Activated B cell treated with CpG ODN at 0.5 μM for 24 hours (primary cell): Measurements from ENCODE around the gene MYLIP. TPM values are rescaled to one million over a fixed set of nuclear protein-coding genes. Genes with fewer than 3 reads are reported as not detected.

Source experiments
- ATAC-seq: fragments of 200-7000 bp; cut with Tn5 transposase; one replicate; pipeline ENCODE4 v1.10.0; 2021; ENCODE audit warnings: low read depth, mild to moderate bottlenecking, moderate library complexity
- CTCF ChIA-PET: fragments of 350-600 bp; sonication (Branson Sonifier 250); formaldehyde crosslinking; loops from one replicate; lab custom pipeline; 2021; ENCODE audit warnings: antibody characterized with exemption; lab: Charles Lee
- POLR2A ChIA-PET: fragments of 350-600 bp; sonication (Branson Sonifier 250); formaldehyde crosslinking; loops from one replicate; lab custom pipeline; 2021; ENCODE audit warnings: antibody characterized with exemption; lab: Charles Lee
- DNase-seq: peaks from one replicate; pipeline ENCODE4 v3.0.0; 2022
- H3K27ac Mint-ChIP-seq: one replicate; pipeline ENCODE4 v1.8.0; 2020; ENCODE audit warnings: mixed read lengths
- H3K27me3 Mint-ChIP-seq: one replicate; pipeline ENCODE4 v1.8.0; 2021; ENCODE audit warnings: mixed read lengths
- H3K36me3 Mint-ChIP-seq: one replicate; pipeline ENCODE4 v1.8.0; 2021; ENCODE audit warnings: low read depth, mixed read lengths
- H3K4me1 Mint-ChIP-seq: one replicate; pipeline ENCODE4 v1.8.0; 2021; ENCODE audit warnings: mixed read lengths
- H3K4me3 Mint-ChIP-seq: one replicate; pipeline ENCODE4 v1.8.0; 2020; ENCODE audit warnings: mild to moderate bottlenecking, mixed read lengths
- H3K9me3 Mint-ChIP-seq: one replicate; pipeline ENCODE4 v1.8.0; 2020; ENCODE audit warnings: mixed read lengths
- CTCF ChIP-seq: fragments of 200-600 bp; IDR thresholded peaks from one replicate; pipeline ENCODE4 v1.8.0; 2022; ENCODE audit warnings: antibody characterized with exemption, mild to moderate bottlenecking
- intact Hi-C: fragments of 100-400 bp; cut with micrococcal nuclease; formaldehyde crosslinking; loops from one replicate; pipeline ENCODE4 v1.15.1; 2024
- total RNA-seq: library from RNA; stranded (reverse); gene quantifications from 2 replicates; pipeline ENCODE4 v1.2.3, GENCODE V29; 2022

MYLIP gene
- total RNA-seq, 1 donor from 2014 or later: 10.3 TPM

GRCh38 chr6:16150098-16150497, 21.2 kb downstream of the MYLIP start:
- no peak for TF ChIP-seq CTCF
- no peak for ATAC-seq
- peaks cover under 1% of the 10 kb centered on the region for H3K9me3 Mint-ChIP-seq
- ChIA-PET CTCF (no interaction called here), POLR2A (no interaction called here)
- H3K27me3 Mint-ChIP-seq: no peaks in the 10 kb centered on the region
- H3K36me3 Mint-ChIP-seq: peaks cover 80% of the 10 kb centered on the region
- no peak overlapping the region for H3K27ac Mint-ChIP-seq
- H3K4me1 Mint-ChIP-seq: no peaks in the 10 kb centered on the region
- intact Hi-C loops: no loop called here
- no peak for DNase-seq
- H3K4me3 Mint-ChIP-seq: no peak overlapping the region

- ChIA-PET POLR2A (no interaction called here), CTCF (no interaction called here)
- Mint-ChIP-seq H3K36me3 (peaks cover 64% of the 10 kb centered on the region), H3K4me1 (no peaks in the 10 kb centered on the region), H3K27me3 (no peaks in the 10 kb centered on the region), H3K9me3 (peaks cover 4% of the 10 kb centered on the region), H3K4me3 (no peak overlapping the region), H3K27ac (no peak overlapping the region)
- DNase-seq (no peak), ATAC-seq (no peak)
- intact Hi-C loops: no loop called here
- no peak for TF ChIP-seq CTCF
Observed at GRCh38 chr6:16153211-16153820, 24.4 kb downstream of the MYLIP start.

- peaks cover 4% of the 10 kb centered on the region for H3K9me3 Mint-ChIP-seq
- no peak for DNase-seq
- ChIA-PET POLR2A (no interaction called here), CTCF (no interaction called here)
- peaks cover 50% of the 10 kb centered on the region for H3K36me3 Mint-ChIP-seq
- H3K27ac Mint-ChIP-seq: no peak overlapping the region
- H3K4me1 Mint-ChIP-seq: no peaks in the 10 kb centered on the region
- H3K27me3 Mint-ChIP-seq: no peaks in the 10 kb centered on the region
- TF ChIP-seq CTCF: no peak
- intact Hi-C loops: no loop called here
- ATAC-seq: no peak
- no peak overlapping the region for H3K4me3 Mint-ChIP-seq
Observed at GRCh38 chr6:16154904-16155303, 26.0 kb downstream of the MYLIP start.

- H3K4me1 Mint-ChIP-seq: no peaks in the 10 kb centered on the region
- H3K27me3 Mint-ChIP-seq: no peaks in the 10 kb centered on the region
- H3K36me3 Mint-ChIP-seq: peaks cover 29% of the 10 kb centered on the region
- CTCF ChIA-PET: no interaction called here
- POLR2A ChIA-PET: no interaction called here
- TF ChIP-seq CTCF: no peak
- DNase-seq (no peak), ATAC-seq (no peak)
- intact Hi-C loops: no loop called here
- peaks cover 4% of the 10 kb centered on the region for H3K9me3 Mint-ChIP-seq
- H3K4me3 Mint-ChIP-seq: no peak overlapping the region
- H3K27ac Mint-ChIP-seq: no peak overlapping the region
Observed at GRCh38 chr6:16157492-16157891, 28.6 kb downstream of the MYLIP start.

- Mint-ChIP-seq H3K4me1 (no peaks in the 10 kb centered on the region), H3K27me3 (no peaks in the 10 kb centered on the region), H3K36me3 (peaks cover 26% of the 10 kb centered on the region), H3K4me3 (no peak overlapping the region), H3K9me3 (peaks cover 4% of the 10 kb centered on the region), H3K27ac (no peak overlapping the region)
- CTCF ChIA-PET: no interaction called here
- no peak for TF ChIP-seq CTCF
- intact Hi-C loops: no loop called here
- DNase-seq (no peak), ATAC-seq (no peak)
- POLR2A ChIA-PET: no interaction called here
Observed at GRCh38 chr6:16157909-16158308, 29.0 kb downstream of the MYLIP start.
